Fibroblast of lung (primary cell): Measurements from ENCODE around the gene FAM53B. TPM values are rescaled to one million over a fixed set of nuclear protein-coding genes. Genes with fewer than 3 reads are reported as not detected.

Experiments
- DNase-seq, 2 donors: peaks; one replicate each; pipeline versions ENCODE4 v3.0.0 to v3.0.0-alpha.2; 2010; ENCODE audit warnings: low read depth in 2 of 2
- H2AFZ ChIP-seq: 2 replicates; pipeline ENCODE4 v1.5.1; 2012; ENCODE audit warnings: low read length, control low read depth, inconsistent platforms
- H3K27ac ChIP-seq: 2 replicates; pipeline ENCODE4 v1.5.1; 2011; ENCODE audit warnings: low read length, control low read depth; ENCODE audit not compliant: insufficient read depth
- H3K27me3 ChIP-seq: 2 replicates; pipeline ENCODE4 v1.5.1; 2011; ENCODE audit warnings: mild to moderate bottlenecking, low read length; ENCODE audit not compliant: control insufficient read depth, insufficient read depth
- H3K36me3 ChIP-seq: 2 replicates; pipeline ENCODE4 v1.5.1; 2011; ENCODE audit warnings: low read length; ENCODE audit not compliant: control insufficient read depth, insufficient read depth
- H3K4me1 ChIP-seq: 2 replicates; pipeline ENCODE4 v1.5.1; 2011; ENCODE audit warnings: low read length; ENCODE audit not compliant: control insufficient read depth, insufficient read depth; ENCODE audit errors: extremely low read depth
- H3K4me2 ChIP-seq: 2 replicates; pipeline ENCODE4 v1.5.1; 2011; ENCODE audit warnings: low read length, control low read depth; ENCODE audit not compliant: insufficient read depth; ENCODE audit errors: extremely low read depth
- H3K4me3 ChIP-seq, 4 experiments: fragments of 200-600 bp in 1 of 4; sonication (generic) in 1 of 4; replicated peaks in 1 of 4; 2 replicates each; pipeline ENCODE4 v1.5.1; 2011 to 2016; ENCODE audit warnings: low read length in 4 of 4, low read depth in 3 of 4, mild to moderate bottlenecking in 3 of 4, control low read depth in 2 of 4, inconsistent platforms in 1 of 4, mixed read lengths in 1 of 4; ENCODE audit not compliant: insufficient read depth in 1 of 4; ENCODE audit errors: control extremely low read depth in 1 of 4
- H3K79me2 ChIP-seq: 2 replicates; pipeline ENCODE4 v1.5.1; 2012; ENCODE audit warnings: mild to moderate bottlenecking, low read length, inconsistent platforms; ENCODE audit not compliant: control insufficient read depth, insufficient read depth
- H3K9ac ChIP-seq: 2 replicates; pipeline ENCODE4 v1.5.1; 2011; ENCODE audit warnings: mild to moderate bottlenecking, low read length, control low read depth; ENCODE audit not compliant: insufficient read depth
- H3K9me3 ChIP-seq: 2 replicates; pipeline ENCODE4 v1.5.1; 2012; ENCODE audit warnings: low read depth, low read length; ENCODE audit not compliant: control insufficient read depth, insufficient read depth
- H4K20me1 ChIP-seq: 2 replicates; pipeline ENCODE4 v1.5.1; 2011; ENCODE audit warnings: low read length; ENCODE audit not compliant: control insufficient read depth, insufficient read depth; ENCODE audit errors: extremely low read depth
- EZH2 ChIP-seq: IDR thresholded peaks from 2 replicates; pipeline ENCODE4 v1.5.1; 2012; ENCODE audit warnings: low read length, control low read depth, mild to moderate bottlenecking; ENCODE audit errors: missing control alignments
- polyA plus RNA-seq, 2 donors: library from polyadenylated mRNA; depleted of rRNA in 1 of 2; stranded (reverse) in 1 of 2; unstranded in 1 of 2; fragments of >200 nt; gene quantifications; 2 replicates each; pipeline ENCODE4 v1.2.1, GENCODE V29; 2011 to 2012; ENCODE audit warnings: missing spikeins in 1 of 2
- total RNA-seq: library from RNA; depleted of rRNA; stranded (reverse); fragments of >200 nt; gene quantifications from 2 replicates; pipeline ENCODE4 v1.2.1, GENCODE V29; 2014
- TF ChIP-seq, protein P1 (sequence below), 2 donors: IDR thresholded peaks in 1 of 2; conservative IDR thresholded peaks in 1 of 2; 1 replicate in 1 of 2; 2 replicates in 1 of 2; pipeline ENCODE4 v1.5.1; 2011 to 2012; ENCODE audit warnings: low read length in 2 of 2, control low read depth in 1 of 2, inconsistent platforms in 1 of 2, low read depth in 1 of 2, mild to moderate bottlenecking in 1 of 2

FAM53B gene
- total and polyA plus RNA-seq, 2 donors (not counting 1 experiment from before 2014, with no cell fraction given): 2.2 to 11.7 TPM

DNA sequence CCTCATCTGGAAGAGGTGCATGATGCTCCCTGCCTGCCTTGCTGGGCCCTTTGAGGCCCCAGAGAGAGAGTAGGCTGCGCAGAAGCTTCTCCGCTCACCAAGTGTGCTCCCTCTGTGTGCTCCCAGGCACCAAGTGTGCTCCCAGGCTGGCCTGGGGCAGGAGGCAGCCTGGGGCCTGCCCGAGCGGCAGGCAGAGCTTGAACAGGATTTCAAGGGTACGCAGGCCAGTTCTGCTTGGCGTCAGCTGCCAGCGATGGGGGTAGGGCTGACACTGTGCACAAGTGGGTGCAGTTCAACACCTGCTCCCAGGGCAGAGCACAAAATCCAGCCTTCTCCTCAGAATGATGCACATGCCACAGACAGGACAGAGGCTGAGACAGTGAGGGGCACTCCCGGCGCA is 119.7 kb downstream of the FAM53B start:
- Histone ChIP-seq H4K20me1 (no peaks in the 10 kb centered on the region), H3K27ac (no peak overlapping the region), H3K36me3 (no peaks in the 10 kb centered on the region), H3K4me2 (no peak overlapping the region), H3K9ac (no peak overlapping the region), H3K27me3 (no peaks in the 10 kb centered on the region), H3K4me1 (no peaks in the 10 kb centered on the region), H3K4me3 (no peak overlapping the region), H3K9me3 (no peaks in the 10 kb centered on the region), H3K79me2 (no peaks in the 10 kb centered on the region), H2AFZ (no peak overlapping the region)
- TF ChIP-seq, protein P1, sequence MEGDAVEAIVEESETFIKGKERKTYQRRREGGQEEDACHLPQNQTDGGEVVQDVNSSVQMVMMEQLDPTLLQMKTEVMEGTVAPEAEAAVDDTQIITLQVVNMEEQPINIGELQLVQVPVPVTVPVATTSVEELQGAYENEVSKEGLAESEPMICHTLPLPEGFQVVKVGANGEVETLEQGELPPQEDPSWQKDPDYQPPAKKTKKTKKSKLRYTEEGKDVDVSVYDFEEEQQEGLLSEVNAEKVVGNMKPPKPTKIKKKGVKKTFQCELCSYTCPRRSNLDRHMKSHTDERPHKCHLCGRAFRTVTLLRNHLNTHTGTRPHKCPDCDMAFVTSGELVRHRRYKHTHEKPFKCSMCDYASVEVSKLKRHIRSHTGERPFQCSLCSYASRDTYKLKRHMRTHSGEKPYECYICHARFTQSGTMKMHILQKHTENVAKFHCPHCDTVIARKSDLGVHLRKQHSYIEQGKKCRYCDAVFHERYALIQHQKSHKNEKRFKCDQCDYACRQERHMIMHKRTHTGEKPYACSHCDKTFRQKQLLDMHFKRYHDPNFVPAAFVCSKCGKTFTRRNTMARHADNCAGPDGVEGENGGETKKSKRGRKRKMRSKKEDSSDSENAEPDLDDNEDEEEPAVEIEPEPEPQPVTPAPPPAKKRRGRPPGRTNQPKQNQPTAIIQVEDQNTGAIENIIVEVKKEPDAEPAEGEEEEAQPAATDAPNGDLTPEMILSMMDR (conservative IDR thresholded peaks at IDR 0.05 in 1 of 2, IDR thresholded peaks at IDR 0.05 in 1 of 2; ENCODE audit: low read depth in 1 of 2, low read length in 2 of 2): no peak
- no peak for TF ChIP-seq EZH2
- DNase-seq: no peak

DNA sequence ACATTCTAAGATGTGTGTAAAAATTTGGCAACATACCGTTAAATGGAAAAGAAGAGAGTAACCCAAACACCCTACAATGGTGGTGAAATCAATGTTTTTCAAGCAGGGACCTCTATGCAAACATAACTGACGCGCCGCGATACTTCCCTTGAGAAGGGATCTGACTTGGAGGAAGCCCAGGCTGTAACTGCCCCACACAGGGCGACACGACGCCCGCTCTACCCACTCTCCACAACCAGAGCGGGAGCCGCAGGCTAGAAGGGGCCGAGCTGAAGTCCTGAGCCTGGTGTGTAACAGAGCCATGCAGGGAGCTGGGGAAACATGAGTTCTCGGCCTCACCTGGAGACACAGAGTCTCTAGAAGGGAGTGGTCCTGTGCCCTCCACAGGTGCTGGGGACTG is 120.2 kb downstream of the FAM53B start:
- H3K27me3 ChIP-seq: no peaks in the 10 kb centered on the region
- H3K9ac ChIP-seq: no peak overlapping the region
- no peaks in the 10 kb centered on the region for H3K4me1 ChIP-seq
- no peak overlapping the region for H3K27ac ChIP-seq
- H3K79me2 ChIP-seq: no peaks in the 10 kb centered on the region
- no peak for DNase-seq
- TF ChIP-seq EZH2: no peak
- TF ChIP-seq, protein P1 (conservative IDR thresholded peaks at IDR 0.05 in 1 of 2, IDR thresholded peaks at IDR 0.05 in 1 of 2; ENCODE audit: low read depth in 1 of 2, low read length in 2 of 2): no peak
- no peak overlapping the region for H3K4me2 ChIP-seq
- no peaks in the 10 kb centered on the region for H4K20me1 ChIP-seq
- H2AFZ ChIP-seq: no peak overlapping the region
- H3K4me3 ChIP-seq: no peak overlapping the region
- no peaks in the 10 kb centered on the region for H3K36me3 ChIP-seq
- no peaks in the 10 kb centered on the region for H3K9me3 ChIP-seq

DNA sequence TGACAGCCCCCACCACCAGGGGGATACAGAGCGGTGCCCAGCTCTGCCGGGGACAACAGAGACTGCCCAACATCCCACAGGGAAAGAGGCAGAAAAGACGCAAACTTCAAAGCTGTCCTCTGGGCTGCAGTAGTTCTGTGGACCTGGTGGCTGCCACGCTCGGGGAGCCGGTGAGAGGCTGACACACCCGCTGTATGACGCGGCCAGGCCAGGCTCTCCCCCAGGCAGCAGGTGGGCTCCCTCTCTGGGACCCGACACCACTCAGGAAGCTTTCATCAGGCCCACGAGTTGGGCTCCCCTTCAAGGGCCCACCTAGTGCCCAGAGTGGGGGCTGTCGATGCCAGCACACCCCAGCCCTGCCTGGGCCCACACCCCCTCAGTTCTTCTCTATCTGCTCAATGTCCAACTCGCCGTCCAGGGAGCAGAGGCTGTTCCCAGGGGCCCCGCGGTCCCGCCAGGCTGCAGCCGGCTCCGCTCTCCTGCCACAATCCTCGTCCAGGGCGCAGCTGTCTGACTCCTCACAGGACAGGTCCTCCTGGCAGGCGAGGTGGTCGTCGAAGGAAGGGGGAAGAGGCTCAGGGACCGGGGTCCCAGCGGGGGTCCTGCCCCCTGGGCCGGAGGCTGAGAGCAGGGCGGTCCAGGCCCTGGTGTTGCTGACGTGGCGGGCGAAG is 121.2 kb downstream of the FAM53B start:
- no peak overlapping the region for H3K9ac ChIP-seq
- H3K79me2 ChIP-seq: no peaks in the 10 kb centered on the region
- no peak overlapping the region for H2AFZ ChIP-seq
- TF ChIP-seq EZH2: no peak
- TF ChIP-seq, protein P1 (conservative IDR thresholded peaks at IDR 0.05 in 1 of 2, IDR thresholded peaks at IDR 0.05 in 1 of 2; ENCODE audit: low read depth in 1 of 2, low read length in 2 of 2): no peak
- H3K27ac ChIP-seq: no peak overlapping the region
- no peak overlapping the region for H3K4me2 ChIP-seq
- H3K9me3 ChIP-seq: no peaks in the 10 kb centered on the region
- H3K4me1 ChIP-seq: no peaks in the 10 kb centered on the region
- no peaks in the 10 kb centered on the region for H3K27me3 ChIP-seq
- no peaks in the 10 kb centered on the region for H4K20me1 ChIP-seq
- no peak for DNase-seq
- H3K36me3 ChIP-seq: no peaks in the 10 kb centered on the region
- H3K4me3 ChIP-seq: no peak overlapping the region
